ENCODE data around the gene NDP.

Gene NDP

GRCh38 chrX:43899878-43900815 is 73.0 kb downstream of the NDP start:
- H3K9ac ChIP-seq = no peak overlapping the region
- H3K79me2 ChIP-seq = no peaks in the 10 kb centered on the region
- no peaks in the 10 kb centered on the region for H3K9me3 ChIP-seq (ENCODE audit: control insufficient read depth, low read length)
- no peak overlapping the region for H3K27ac ChIP-seq
- no peaks in the 10 kb centered on the region for H3K36me3 ChIP-seq (ENCODE audit: control insufficient read depth, insufficient read depth, low read length)
- H3K27me3 ChIP-seq (ENCODE audit: control insufficient read depth, insufficient read depth, low read length) = no peaks in the 10 kb centered on the region
- TF ChIP-seq CTCF (IDR thresholded peaks at IDR 0.05) = no peak
- H3K4me3 ChIP-seq (ENCODE audit: low read depth, low read length) = no peak overlapping the region
- H2AFZ ChIP-seq = no peak overlapping the region
- no peaks in the 10 kb centered on the region for H3K4me1 ChIP-seq
- no peak overlapping the region for H3K4me2 ChIP-seq (ENCODE audit: low read length)
